Trophoblast cell (in vitro differentiated cells and primary cell): ENCODE results near the gene PDCD4.

Experiments
- DNase-seq, 2 donors: peaks; one replicate each; pipeline ENCODE4 v3.0.0-alpha.2; 2016
- H2AFZ ChIP-seq: 2 replicates; pipeline ENCODE4 v1.6.1; 2013; ENCODE audit warnings: low read length, moderate library complexity, mild to moderate bottlenecking; ENCODE audit not compliant: insufficient read depth, poor library complexity
- H2AK5ac ChIP-seq: 2 replicates; pipeline ENCODE4 v1.6.1; 2013; ENCODE audit warnings: mild to moderate bottlenecking, low read length
- H2BK120ac ChIP-seq: 2 replicates; pipeline ENCODE4 v1.6.1; 2013; ENCODE audit warnings: low read length, mild to moderate bottlenecking, moderate library complexity; ENCODE audit not compliant: insufficient read depth, poor library complexity
- H2BK12ac ChIP-seq: 2 replicates; pipeline ENCODE4 v1.6.1; 2013; ENCODE audit warnings: mild to moderate bottlenecking, low read length, moderate library complexity
- H2BK5ac ChIP-seq: 2 replicates; pipeline ENCODE4 v1.6.1; 2013; ENCODE audit warnings: low read length, low read depth, moderate library complexity, mild to moderate bottlenecking; ENCODE audit not compliant: poor library complexity
- H3K14ac ChIP-seq: 2 replicates; pipeline ENCODE4 v1.6.1; 2013; ENCODE audit warnings: mild to moderate bottlenecking, low read length
- H3K18ac ChIP-seq: 2 replicates; pipeline ENCODE4 v1.6.1; 2013; ENCODE audit warnings: mild to moderate bottlenecking, low read length
- H3K23ac ChIP-seq: 2 replicates; pipeline ENCODE4 v1.6.1; 2013; ENCODE audit warnings: low read length
- H3K27ac ChIP-seq: 2 replicates; pipeline ENCODE4 v1.5.1; 2013; ENCODE audit warnings: low read depth, mild to moderate bottlenecking, inconsistent platforms, low read length, moderate library complexity
- H3K27me3 ChIP-seq: 2 replicates; pipeline ENCODE4 v1.6.1; 2013; ENCODE audit warnings: inconsistent platforms, mild to moderate bottlenecking, low read length, moderate library complexity; ENCODE audit not compliant: insufficient read depth
- H3K36me3 ChIP-seq, 2 experiments: 1 replicate in 1 of 2; 2 replicates in 1 of 2; pipeline ENCODE4 v1.6.1; 2013; ENCODE audit warnings: low read length in 2 of 2, mild to moderate bottlenecking in 2 of 2, moderate library complexity in 1 of 2; ENCODE audit not compliant: insufficient read depth in 2 of 2, control insufficient read depth in 1 of 2
- H3K4ac ChIP-seq: 2 replicates; pipeline ENCODE4 v1.6.1; 2013; ENCODE audit warnings: low read depth, mild to moderate bottlenecking, low read length, moderate library complexity
- H3K4me1 ChIP-seq, 2 experiments: 1 replicate in 1 of 2; 2 replicates in 1 of 2; pipeline ENCODE4 v1.6.1; 2013; ENCODE audit warnings: low read length in 2 of 2, mild to moderate bottlenecking in 2 of 2, moderate library complexity in 1 of 2; ENCODE audit not compliant: insufficient read depth in 2 of 2, control insufficient read depth in 1 of 2
- H3K4me2 ChIP-seq: 2 replicates; pipeline ENCODE4 v1.6.1; 2013; ENCODE audit warnings: inconsistent platforms, mild to moderate bottlenecking, low read length, moderate library complexity
- H3K4me3 ChIP-seq: 2 replicates; pipeline ENCODE4 v1.5.1; 2013; ENCODE audit warnings: mild to moderate bottlenecking, low read depth, low read length, inconsistent platforms
- H3K79me1 ChIP-seq: one replicate; pipeline ENCODE4 v1.6.1; 2013; ENCODE audit warnings: low read length
- H3K79me2 ChIP-seq: 2 replicates; pipeline ENCODE4 v1.6.1; 2013; ENCODE audit warnings: low read length, mild to moderate bottlenecking; ENCODE audit not compliant: control insufficient read depth, insufficient read depth, poor library complexity
- H3K9ac ChIP-seq: 2 replicates; pipeline ENCODE4 v1.6.1; 2013; ENCODE audit warnings: mild to moderate bottlenecking, low read length
- H3K9me3 ChIP-seq: 2 replicates; pipeline ENCODE4 v1.6.1; 2013; ENCODE audit warnings: low read depth, mild to moderate bottlenecking, control low read depth, inconsistent platforms, low read length; ENCODE audit not compliant: insufficient read depth
- H4K12ac ChIP-seq: 2 replicates; pipeline ENCODE4 v1.6.1; 2013; ENCODE audit warnings: low read depth, mild to moderate bottlenecking, low read length, moderate library complexity
- H4K8ac ChIP-seq: 2 replicates; pipeline ENCODE4 v1.6.1; 2013; ENCODE audit warnings: low read depth, mild to moderate bottlenecking, low read length, moderate library complexity
- H4K91ac ChIP-seq: one replicate; pipeline ENCODE4 v1.6.1; 2013; ENCODE audit warnings: low read depth, mild to moderate bottlenecking, low read length, moderate library complexity
- WGBS: extraction: QIAGEN DNeasy Blood & Tissue Kit; methylation state at CpG from one replicate; pipeline ENCODE4 v1.1.7; 2013; ENCODE audit warnings: missing lambda C conversion rate; ENCODE audit not compliant: insufficient read length, insufficient coverage; ENCODE audit errors: extremely low coverage; 5-methylcytosine and 5-hydroxymethylcytosine counted together

The PDCD4 gene

DNA sequence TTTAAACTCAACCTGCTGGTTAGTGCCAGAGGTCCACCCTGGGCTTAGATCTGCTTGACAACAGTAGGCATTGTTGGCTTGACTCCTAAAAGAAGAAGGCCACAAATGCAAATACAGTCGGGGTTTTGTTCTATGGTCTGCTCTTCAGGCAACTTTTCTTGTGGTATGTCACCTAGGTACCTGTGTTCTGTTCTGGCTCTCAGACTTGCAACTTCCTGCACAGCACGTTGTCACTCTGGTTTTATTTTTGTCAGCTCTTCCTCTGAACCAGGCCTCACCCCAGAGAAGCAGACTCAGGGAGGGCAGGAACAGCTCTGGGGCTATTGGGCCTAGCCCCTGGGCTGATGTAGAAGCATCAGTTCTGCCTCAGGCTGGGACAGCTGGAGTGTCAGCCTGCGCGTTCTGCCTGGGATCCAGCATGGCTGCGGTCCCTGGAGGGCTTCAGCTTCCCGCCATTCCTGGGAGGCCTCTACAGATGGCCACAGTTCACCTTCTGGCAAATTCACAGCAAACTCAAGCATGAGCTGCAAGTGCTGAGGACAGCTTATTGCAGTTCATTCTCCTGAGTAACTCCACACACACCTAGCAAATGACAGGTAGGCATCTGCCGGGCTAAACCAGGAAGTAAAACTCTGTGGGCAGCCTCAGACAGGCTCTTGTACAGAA lies 11.0 kb upstream of the PDCD4 start:
- Histone ChIP-seq H3K4me3 (no peak overlapping the region), H3K27ac (peak overlapping the region; percentile 50), H3K4me1 (peaks cover 15 to 24% of the 10 kb centered on the region in 2 experiments), H3K14ac (peak overlapping the region; percentile 61), H3K18ac (peak overlapping the region; percentile 21), H2BK5ac (peak overlapping the region; percentile 14), H2BK12ac (peak overlapping the region; percentile 42), H4K91ac (peak overlapping the region; percentile 32), H2AK5ac (no peak overlapping the region), H4K12ac (peak overlapping the region; percentile 4), H3K23ac (no peak overlapping the region), H3K27me3 (no peaks in the 10 kb centered on the region), H3K4ac (no peak overlapping the region), H3K9me3 (no peaks in the 10 kb centered on the region), H2AFZ (peak overlapping the region; percentile 23), H3K79me1 (peaks cover 8% of the 10 kb centered on the region), H3K4me2 (no peak overlapping the region), H3K36me3 (no peaks in the 10 kb centered on the region), H4K8ac (peak overlapping the region; percentile 59), H3K79me2 (no peaks in the 10 kb centered on the region), H2BK120ac (no peak overlapping the region), H3K9ac (no peak overlapping the region)
- DNase-seq: peak; percentile 76 to 80
- WGBS: no CpG with 5 or more reads among the region's 7 CpGs

DNA sequence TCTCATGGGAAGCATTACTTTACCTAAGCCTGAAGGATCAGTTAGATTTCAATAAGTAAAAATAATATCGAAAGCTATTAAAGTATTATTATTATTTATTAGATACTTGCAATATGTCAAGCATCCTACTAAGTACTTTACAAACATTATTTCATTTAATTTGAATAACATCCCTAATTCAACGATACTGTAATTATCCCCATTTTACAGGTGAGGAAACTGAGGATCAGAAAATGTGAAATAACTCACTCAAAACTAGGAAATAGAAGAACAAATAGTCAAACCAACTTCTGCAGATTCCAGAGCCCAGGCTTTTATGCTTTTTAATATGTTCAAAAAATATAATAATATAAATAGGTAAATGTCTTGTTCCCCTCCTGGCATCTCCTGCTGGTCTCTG lies 10.3 kb upstream of the PDCD4 start:
- no CpG with 5 or more reads among the region's 2 CpGs for WGBS
- no peak overlapping the region for H3K4me2 ChIP-seq
- H2BK120ac ChIP-seq: no peak overlapping the region
- H4K8ac ChIP-seq: no peak overlapping the region
- no peak overlapping the region for H2BK12ac ChIP-seq
- H3K18ac ChIP-seq: no peak overlapping the region
- H4K91ac ChIP-seq: no peak overlapping the region
- no peaks in the 10 kb centered on the region for H3K27me3 ChIP-seq
- H3K27ac ChIP-seq: no peak overlapping the region
- no peak overlapping the region for H2AK5ac ChIP-seq
- H3K79me1 ChIP-seq: peaks cover 8% of the 10 kb centered on the region
- DNase-seq: no peak
- peaks cover 15 to 23% of the 10 kb centered on the region in 2 experiments for H3K4me1 ChIP-seq
- no peaks in the 10 kb centered on the region for H3K9me3 ChIP-seq
- no peak overlapping the region for H3K23ac ChIP-seq
- no peak overlapping the region for H3K4me3 ChIP-seq
- H3K79me2 ChIP-seq: no peaks in the 10 kb centered on the region
- no peak overlapping the region for H3K14ac ChIP-seq
- no peak overlapping the region for H4K12ac ChIP-seq
- no peak overlapping the region for H2AFZ ChIP-seq
- no peaks in the 10 kb centered on the region for H3K36me3 ChIP-seq
- no peak overlapping the region for H3K4ac ChIP-seq
- no peak overlapping the region for H3K9ac ChIP-seq
- no peak overlapping the region for H2BK5ac ChIP-seq

DNA sequence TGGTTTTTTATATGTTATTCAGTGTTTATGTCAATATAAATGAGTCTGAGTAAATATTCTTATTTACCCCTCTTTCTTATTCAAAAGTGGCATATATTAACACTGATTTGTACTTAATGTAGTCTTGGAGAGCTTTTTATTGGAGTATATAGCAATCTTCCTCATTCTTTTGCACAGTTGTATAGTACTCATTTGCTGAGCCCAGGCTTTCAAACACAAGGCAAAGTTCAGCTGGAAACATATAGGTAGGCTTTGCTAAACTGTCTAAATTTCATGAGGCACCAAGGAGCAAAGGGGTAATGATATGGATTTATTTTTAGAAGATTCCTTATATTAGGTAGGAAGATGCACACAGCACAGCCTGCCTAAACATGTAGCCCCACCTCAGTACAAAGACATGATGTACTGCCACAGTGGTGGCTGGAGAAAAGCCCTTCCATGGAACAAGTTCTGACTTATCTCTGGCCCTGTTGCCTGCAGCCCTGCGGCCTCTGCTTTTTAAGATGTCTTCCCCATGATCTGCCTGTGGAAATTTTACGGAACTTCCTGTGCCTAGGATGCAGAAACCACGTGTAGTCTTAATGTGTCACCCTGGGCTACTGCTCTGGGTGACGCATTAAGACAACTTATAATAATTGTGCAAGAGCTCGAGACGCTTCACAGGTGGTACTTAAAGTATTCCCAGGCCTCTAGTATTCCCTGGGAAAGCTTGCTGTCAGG lies 9.6 kb upstream of the PDCD4 start:
- H4K12ac ChIP-seq: no peak overlapping the region
- no peak overlapping the region for H4K8ac ChIP-seq
- no peak overlapping the region for H3K4me3 ChIP-seq
- no peak overlapping the region for H3K4ac ChIP-seq
- H3K27ac ChIP-seq: no peak overlapping the region
- H2BK120ac ChIP-seq: no peak overlapping the region
- H3K79me2 ChIP-seq: no peaks in the 10 kb centered on the region
- no peaks in the 10 kb centered on the region for H3K27me3 ChIP-seq
- H3K14ac ChIP-seq: no peak overlapping the region
- DNase-seq: peak; percentile 86 to 93
- H3K9me3 ChIP-seq: no peaks in the 10 kb centered on the region
- peaks cover 8% of the 10 kb centered on the region for H3K79me1 ChIP-seq
- H3K36me3 ChIP-seq: no peaks in the 10 kb centered on the region
- H2BK5ac ChIP-seq: no peak overlapping the region
- H3K23ac ChIP-seq: no peak overlapping the region
- no peak overlapping the region for H2AK5ac ChIP-seq
- no peak overlapping the region for H2AFZ ChIP-seq
- H3K4me1 ChIP-seq: peaks cover 15 to 23% of the 10 kb centered on the region in 2 experiments
- no peak overlapping the region for H4K91ac ChIP-seq
- H3K4me2 ChIP-seq: no peak overlapping the region
- H2BK12ac ChIP-seq: no peak overlapping the region
- H3K18ac ChIP-seq: no peak overlapping the region
- no CpG with 5 or more reads among the region's 6 CpGs for WGBS
- H3K9ac ChIP-seq: no peak overlapping the region

DNA sequence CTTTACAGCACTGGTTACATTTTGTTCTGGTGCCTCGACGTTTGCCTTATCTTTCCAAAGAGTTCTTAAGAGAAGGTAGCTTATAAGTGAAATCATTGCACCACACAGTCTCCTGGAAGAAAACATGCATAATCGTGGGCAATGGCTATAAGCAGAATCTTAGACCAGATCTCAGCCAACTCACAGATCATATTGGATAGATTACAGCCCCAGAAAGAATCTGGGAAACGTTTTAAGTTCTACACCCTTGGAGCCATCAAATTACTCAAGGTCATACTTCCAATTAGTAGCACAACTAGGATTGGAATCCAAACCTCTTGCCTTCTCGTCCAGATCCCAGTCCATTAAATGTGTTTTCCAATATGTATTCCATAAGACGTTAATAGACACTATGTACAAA lies 8.8 kb upstream of the PDCD4 start:
- Histone ChIP-seq H4K91ac (no peak overlapping the region), H3K14ac (no peak overlapping the region), H3K36me3 (no peaks in the 10 kb centered on the region), H3K4me1 (peaks cover 11 to 17% of the 10 kb centered on the region in 2 experiments), H3K23ac (no peak overlapping the region), H3K27ac (no peak overlapping the region), H3K27me3 (no peaks in the 10 kb centered on the region), H3K4me2 (no peak overlapping the region), H4K8ac (no peak overlapping the region), H2AFZ (no peak overlapping the region), H2BK5ac (no peak overlapping the region), H2BK120ac (no peak overlapping the region), H3K9ac (no peak overlapping the region), H3K79me2 (no peaks in the 10 kb centered on the region), H3K4me3 (no peak overlapping the region), H2BK12ac (no peak overlapping the region), H4K12ac (no peak overlapping the region), H3K9me3 (no peaks in the 10 kb centered on the region), H3K4ac (no peak overlapping the region), H3K79me1 (peaks cover 8% of the 10 kb centered on the region), H3K18ac (no peak overlapping the region), H2AK5ac (no peak overlapping the region)
- DNase-seq: no peak
- no CpG with 5 or more reads among the region's 6 CpGs for WGBS
